Right lobe of liver (tissue), 4 donors: ENCODE data around the gene MRPL45.

Source experiments
- POLR2A ChIP-seq: fragments of 450-650 bp; IDR thresholded peaks from one replicate; pipeline ENCODE4 v1.6.1; 2017; ENCODE audit warnings: antibody characterized with exemption, mild to moderate bottlenecking
- TF ChIP-seq, protein P1 (sequence below), 4 donors: fragments of 200-600 bp in 3 of 4; fragments of 450-650 bp in 1 of 4; IDR thresholded peaks; one replicate each; pipeline versions ENCODE4 v1.5.1 to v1.8.0; 2016 to 2022; ENCODE audit warnings: antibody characterized with exemption in 4 of 4, mild to moderate bottlenecking in 2 of 4
- donor health status: DM: no; HTN: no; CAD: no.
- donor health status: DM: no; HTN: no; CAD: no.
- donor health status: DM: no; HTN: yes; CAD: no.

GRCh38 chr17:38327936-38328335, 31.0 kb downstream of the MRPL45 start:
- TF ChIP-seq, protein P1, sequence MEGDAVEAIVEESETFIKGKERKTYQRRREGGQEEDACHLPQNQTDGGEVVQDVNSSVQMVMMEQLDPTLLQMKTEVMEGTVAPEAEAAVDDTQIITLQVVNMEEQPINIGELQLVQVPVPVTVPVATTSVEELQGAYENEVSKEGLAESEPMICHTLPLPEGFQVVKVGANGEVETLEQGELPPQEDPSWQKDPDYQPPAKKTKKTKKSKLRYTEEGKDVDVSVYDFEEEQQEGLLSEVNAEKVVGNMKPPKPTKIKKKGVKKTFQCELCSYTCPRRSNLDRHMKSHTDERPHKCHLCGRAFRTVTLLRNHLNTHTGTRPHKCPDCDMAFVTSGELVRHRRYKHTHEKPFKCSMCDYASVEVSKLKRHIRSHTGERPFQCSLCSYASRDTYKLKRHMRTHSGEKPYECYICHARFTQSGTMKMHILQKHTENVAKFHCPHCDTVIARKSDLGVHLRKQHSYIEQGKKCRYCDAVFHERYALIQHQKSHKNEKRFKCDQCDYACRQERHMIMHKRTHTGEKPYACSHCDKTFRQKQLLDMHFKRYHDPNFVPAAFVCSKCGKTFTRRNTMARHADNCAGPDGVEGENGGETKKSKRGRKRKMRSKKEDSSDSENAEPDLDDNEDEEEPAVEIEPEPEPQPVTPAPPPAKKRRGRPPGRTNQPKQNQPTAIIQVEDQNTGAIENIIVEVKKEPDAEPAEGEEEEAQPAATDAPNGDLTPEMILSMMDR (IDR thresholded peaks at IDR 0.05): no peak
- TF ChIP-seq POLR2A: no peak
